Measurements from ENCODE around the gene GCH1. TPM values are rescaled to one million over a fixed set of nuclear protein-coding genes. Genes with fewer than 3 reads are reported as not detected.

The GCH1 gene
- total RNA-seq, 1 experiment from 2014 or later, result 16.7 TPM

DNA sequence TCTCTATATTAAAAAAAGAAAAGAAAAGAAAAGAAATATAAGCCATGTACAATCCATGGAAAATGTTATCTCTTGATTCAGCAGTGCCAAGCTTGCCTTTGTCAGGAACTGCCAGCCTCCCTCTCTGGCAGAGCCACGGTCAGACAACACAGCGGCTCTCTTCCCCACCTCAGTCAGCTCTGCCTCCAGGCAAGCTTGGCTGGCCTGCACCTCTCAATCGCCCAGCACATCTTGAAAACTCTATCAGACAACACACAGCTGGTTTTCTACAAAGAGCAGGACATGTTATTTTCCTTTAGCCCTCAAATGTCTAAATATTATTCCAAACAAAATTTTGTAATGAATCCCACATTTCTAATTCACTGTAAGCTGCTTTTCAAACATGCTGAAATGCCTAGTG is 20.0 kb upstream of the GCH1 start:
- Histone ChIP-seq H3K27me3 (ENCODE audit: insufficient read depth, low read length) (no peaks in the 10 kb centered on the region), H2AFZ (ENCODE audit: low read depth, low read length, poor library complexity, severe bottlenecking) (no peak overlapping the region), H3K36me3 (ENCODE audit: control insufficient read depth in 1 of 2, insufficient read depth in 2 of 2, low read length in 2 of 2) (no peaks in the 10 kb centered on the region), H3K9ac (ENCODE audit: low read length) (no peak overlapping the region), H3K9me3 (ENCODE audit: control insufficient read depth in 1 of 2, insufficient read depth in 1 of 2, low read depth in 1 of 2, low read length in 2 of 2) (no peaks in the 10 kb centered on the region), H3K4me1 (ENCODE audit: control insufficient read depth in 1 of 2, insufficient read depth in 2 of 2, low read length in 2 of 2) (no peaks in the 10 kb centered on the region), H3K4me3 (replicated peaks in 1 of 2; ENCODE audit: low read depth in 1 of 2, low read length in 2 of 2) (no peak overlapping the region), H3K27ac (ENCODE audit: low read depth, low read length) (no peak overlapping the region), H4K20me1 (ENCODE audit: insufficient read depth) (no peaks in the 10 kb centered on the region), H3K4me2 (ENCODE audit: low read length) (no peak overlapping the region), H3K9me2 (ENCODE audit: insufficient read depth) (no peaks in the 10 kb centered on the region), H3K79me2 (ENCODE audit: insufficient read depth, low read length) (no peaks in the 10 kb centered on the region)
- ATAC-seq (no peak), DNase-seq (ENCODE audit: low read depth, low spot score) (no peak)
- CTCF ChIA-PET, result no interaction called here
- BruUV-seq (replicated peaks), result no TSS peak
- RAD21 ChIA-PET (ENCODE audit: low non-redundant PET in 1 of 2, low total read pairs in 2 of 2, uncharacterized antibody in 2 of 2, unreplicated experiment in 2 of 2), result no interaction called here
- intact Hi-C loops (cut with micrococcal nuclease), result no loop called here
- TF ChIP-seq EGR1 (IDR thresholded peaks at IDR 0.05; ENCODE audit: low read depth), result no peak
- no peak for TF ChIP-seq ZNF274 (IDR thresholded peaks at IDR 0.05; ENCODE audit: low read depth, low read length)
- no peak for TF ChIP-seq POLR2AphosphoS5 (IDR thresholded peaks at IDR 0.05; ENCODE audit: low read depth, low read length)
- TF ChIP-seq ELF1 (IDR thresholded peaks at IDR 0.05; ENCODE audit: borderline replicate concordance, low read depth), result no peak
- TF ChIP-seq JUND (IDR thresholded peaks at IDR 0.05), result no peak
- no peak for TF ChIP-seq CBX3 (IDR thresholded peaks at IDR 0.05; ENCODE audit: low read depth)
- TF ChIP-seq, protein P1, sequence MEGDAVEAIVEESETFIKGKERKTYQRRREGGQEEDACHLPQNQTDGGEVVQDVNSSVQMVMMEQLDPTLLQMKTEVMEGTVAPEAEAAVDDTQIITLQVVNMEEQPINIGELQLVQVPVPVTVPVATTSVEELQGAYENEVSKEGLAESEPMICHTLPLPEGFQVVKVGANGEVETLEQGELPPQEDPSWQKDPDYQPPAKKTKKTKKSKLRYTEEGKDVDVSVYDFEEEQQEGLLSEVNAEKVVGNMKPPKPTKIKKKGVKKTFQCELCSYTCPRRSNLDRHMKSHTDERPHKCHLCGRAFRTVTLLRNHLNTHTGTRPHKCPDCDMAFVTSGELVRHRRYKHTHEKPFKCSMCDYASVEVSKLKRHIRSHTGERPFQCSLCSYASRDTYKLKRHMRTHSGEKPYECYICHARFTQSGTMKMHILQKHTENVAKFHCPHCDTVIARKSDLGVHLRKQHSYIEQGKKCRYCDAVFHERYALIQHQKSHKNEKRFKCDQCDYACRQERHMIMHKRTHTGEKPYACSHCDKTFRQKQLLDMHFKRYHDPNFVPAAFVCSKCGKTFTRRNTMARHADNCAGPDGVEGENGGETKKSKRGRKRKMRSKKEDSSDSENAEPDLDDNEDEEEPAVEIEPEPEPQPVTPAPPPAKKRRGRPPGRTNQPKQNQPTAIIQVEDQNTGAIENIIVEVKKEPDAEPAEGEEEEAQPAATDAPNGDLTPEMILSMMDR (IDR thresholded peaks at IDR 0.05 in 2 of 3, conservative IDR thresholded peaks at IDR 0.05 in 1 of 3; ENCODE audit: borderline replicate concordance in 1 of 3, insufficient read depth in 1 of 3, low read depth in 2 of 3, low read length in 2 of 3), result no peak
- TF ChIP-seq CEBPB (IDR thresholded peaks at IDR 0.05; ENCODE audit: low read depth), result no peak
- no peak for TF ChIP-seq YY1 (IDR thresholded peaks at IDR 0.05; ENCODE audit: extremely low read depth, insufficient replicate concordance, low read depth, low read length)
- TF ChIP-seq SIN3A (IDR thresholded peaks at IDR 0.05; ENCODE audit: low read depth), result no peak
- TF ChIP-seq SP1 (IDR thresholded peaks at IDR 0.05; ENCODE audit: low read depth), result no peak
- no peak for TF ChIP-seq SRF (IDR thresholded peaks at IDR 0.05; ENCODE audit: low read depth)
- TF ChIP-seq, protein P2, sequence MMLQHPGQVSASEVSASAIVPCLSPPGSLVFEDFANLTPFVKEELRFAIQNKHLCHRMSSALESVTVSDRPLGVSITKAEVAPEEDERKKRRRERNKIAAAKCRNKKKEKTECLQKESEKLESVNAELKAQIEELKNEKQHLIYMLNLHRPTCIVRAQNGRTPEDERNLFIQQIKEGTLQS (IDR thresholded peaks at IDR 0.05), result no peak
- no peak for TF ChIP-seq EZH2phosphoT487 (IDR thresholded peaks at IDR 0.05; ENCODE audit: borderline replicate concordance)
- TF ChIP-seq POLR2A (IDR thresholded peaks at IDR 0.05; ENCODE audit: borderline replicate concordance, extremely low read depth, insufficient read depth, insufficient read length), result no peak
- no peak for TF ChIP-seq TCF7L2 (IDR thresholded peaks at IDR 0.05; ENCODE audit: borderline replicate concordance, extremely low read depth, insufficient read depth, insufficient read length)
- TF ChIP-seq, protein P3, sequence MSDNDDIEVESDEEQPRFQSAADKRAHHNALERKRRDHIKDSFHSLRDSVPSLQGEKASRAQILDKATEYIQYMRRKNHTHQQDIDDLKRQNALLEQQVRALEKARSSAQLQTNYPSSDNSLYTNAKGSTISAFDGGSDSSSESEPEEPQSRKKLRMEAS (IDR thresholded peaks at IDR 0.05), result no peak
- TF ChIP-seq RAD21 (IDR thresholded peaks at IDR 0.05; ENCODE audit: low read depth), result no peak
- TF ChIP-seq FOSL1 (IDR thresholded peaks at IDR 0.05; ENCODE audit: low read depth), result no peak
- POLR2A ChIA-PET, result no interaction called here
